ENCODE measurements around the gene ABL1. TPM values are rescaled to one million over a fixed set of nuclear protein-coding genes. Genes with fewer than 3 reads are reported as not detected.
A peak's percentile ranks its signal among the peaks of the same experiment; 100 is the strongest.
"Not testable (repeated sequence)": the region's sequence is repeated elsewhere in the genome, so short reads cannot be mapped to it uniquely, and the experiment has no call there.

The ABL1 gene
- polyA plus RNA-seq, 1 of the 3 experiments (the other 2 are of a cell fraction) = 24.6 TPM

DNA sequence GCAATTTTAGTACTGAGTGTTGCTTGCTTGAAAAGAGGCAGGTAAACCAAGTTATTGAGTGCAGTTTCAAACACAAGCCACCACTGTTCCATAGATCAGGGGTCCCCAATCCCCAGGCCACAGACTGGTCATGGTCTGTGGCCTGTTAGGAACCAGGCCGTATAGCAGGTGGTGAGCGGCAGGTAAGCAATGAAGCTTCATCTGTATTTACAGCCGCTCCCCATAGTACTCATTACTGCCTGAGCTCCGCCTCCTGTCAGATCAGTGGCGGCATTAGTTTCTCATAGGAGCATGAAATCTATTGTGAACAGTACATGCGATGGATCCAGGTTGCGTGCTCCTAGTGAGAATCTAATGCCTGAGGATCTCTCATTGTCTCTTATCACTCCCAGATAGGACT is 41.5 kb upstream of the ABL1 start:
- CTCF ChIA-PET = no interaction called here

DNA sequence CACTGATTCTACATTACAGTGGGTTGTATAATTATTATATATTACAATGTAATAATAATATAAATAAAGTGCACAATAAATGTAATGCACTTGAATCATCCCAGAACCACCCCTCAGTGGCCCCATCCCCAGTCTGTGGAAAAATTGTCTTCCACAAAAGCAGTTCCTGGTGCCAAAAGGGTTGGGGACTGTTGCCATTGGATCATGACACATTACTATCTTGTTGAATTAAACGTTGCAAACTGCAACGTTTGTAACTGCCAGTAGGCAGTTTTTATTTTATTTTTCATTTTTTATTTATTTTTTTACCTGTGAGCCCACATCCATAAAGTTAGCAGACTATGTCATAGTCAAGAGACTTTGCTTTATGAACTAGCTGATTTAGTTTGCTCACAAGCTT is 41.0 kb upstream of the ABL1 start:
- H4K20me1 ChIP-seq (ENCODE audit: insufficient read depth); POLR2A ChIA-PET; H3K9me2 ChIP-seq; H3K36me3 ChIP-seq (replicated peaks in 1 of 2; ENCODE audit: control insufficient read depth in 1 of 2, insufficient read depth in 2 of 2, low read length in 1 of 2); H3K4me3 ChIP-seq (ENCODE audit: low read depth in 2 of 2, low read length in 1 of 2); DNase-seq; H3K9ac ChIP-seq; CTCF ChIA-PET; H3K9me3 ChIP-seq; H3K4me1 ChIP-seq (ENCODE audit: control insufficient read depth in 1 of 2, insufficient read depth in 2 of 2, low read depth in 1 of 2, low read length in 1 of 2); H3K4me2 ChIP-seq; H3K27me3 ChIP-seq (ENCODE audit: insufficient read depth); H2AFZ ChIP-seq (ENCODE audit: low read depth); H3F3A ChIP-seq (replicated peaks; ENCODE audit: insufficient read depth): not testable (repeated sequence)
- Histone ChIP-seq H3K79me2 (ENCODE audit: insufficient read depth) (peaks cover 47% of the 10 kb centered on the region), H3K27ac (ENCODE audit: low read depth in 2 of 2, low read length in 1 of 2) (peak overlapping the region in 1 of 2 experiments; percentile 80; a peak in 2 of 4 replicates)
- WGBS (ENCODE audit: low lambda C conversion rate) = 27% methylated on average over 2 of the region's 2 CpGs

More for the DNA sequence above, 41.5 kb upstream of the ABL1 start:
- WGBS (ENCODE audit: low lambda C conversion rate) = 100% methylated on average over 7 of the region's 7 CpGs
- POLR2A ChIA-PET = no interaction called here
- Histone ChIP-seq H2AFZ (ENCODE audit: low read depth) (no peak overlapping the region), H3F3A (replicated peaks; ENCODE audit: insufficient read depth) (peaks cover 7% of the 10 kb centered on the region), H3K4me1 (ENCODE audit: control insufficient read depth in 1 of 2, insufficient read depth in 2 of 2, low read depth in 1 of 2, low read length in 1 of 2) (peaks cover 4 to 10% of the 10 kb centered on the region in 2 experiments; a peak in 3 of 4 replicates), H3K27me3 (ENCODE audit: insufficient read depth) (no peaks in the 10 kb centered on the region), H4K20me1 (ENCODE audit: insufficient read depth) (no peaks in the 10 kb centered on the region), H3K9me2 (no peaks in the 10 kb centered on the region), H3K9ac (no peak overlapping the region), H3K9me3 (no peaks in the 10 kb centered on the region), H3K36me3 (replicated peaks in 1 of 2; ENCODE audit: control insufficient read depth in 1 of 2, insufficient read depth in 2 of 2, low read length in 1 of 2) (peaks cover 0 to 8% of the 10 kb centered on the region in 2 experiments), H3K27ac (ENCODE audit: low read depth in 2 of 2, low read length in 1 of 2) (peak overlapping the region in 1 of 2 experiments; percentile 80; a peak in 1 of 4 replicates), H3K4me2 (no peak overlapping the region), H3K79me2 (ENCODE audit: insufficient read depth) (peaks cover 49% of the 10 kb centered on the region), H3K4me3 (ENCODE audit: low read depth in 2 of 2, low read length in 1 of 2) (no peak overlapping the region)
- DNase-seq = no peak
- TF ChIP-seq NRF1 (IDR thresholded peaks at IDR 0.05; ENCODE audit: low read depth, low read length) (no peak), MEF2A (IDR thresholded peaks at IDR 0.05; ENCODE audit: borderline replicate concordance, low read depth) (no peak)
- TF ChIP-seq, protein P1, sequence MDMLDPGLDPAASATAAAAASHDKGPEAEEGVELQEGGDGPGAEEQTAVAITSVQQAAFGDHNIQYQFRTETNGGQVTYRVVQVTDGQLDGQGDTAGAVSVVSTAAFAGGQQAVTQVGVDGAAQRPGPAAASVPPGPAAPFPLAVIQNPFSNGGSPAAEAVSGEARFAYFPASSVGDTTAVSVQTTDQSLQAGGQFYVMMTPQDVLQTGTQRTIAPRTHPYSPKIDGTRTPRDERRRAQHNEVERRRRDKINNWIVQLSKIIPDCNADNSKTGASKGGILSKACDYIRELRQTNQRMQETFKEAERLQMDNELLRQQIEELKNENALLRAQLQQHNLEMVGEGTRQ (IDR thresholded peaks at IDR 0.05; ENCODE audit: borderline replicate concordance, low read depth, low read length) = no peak

DNA sequence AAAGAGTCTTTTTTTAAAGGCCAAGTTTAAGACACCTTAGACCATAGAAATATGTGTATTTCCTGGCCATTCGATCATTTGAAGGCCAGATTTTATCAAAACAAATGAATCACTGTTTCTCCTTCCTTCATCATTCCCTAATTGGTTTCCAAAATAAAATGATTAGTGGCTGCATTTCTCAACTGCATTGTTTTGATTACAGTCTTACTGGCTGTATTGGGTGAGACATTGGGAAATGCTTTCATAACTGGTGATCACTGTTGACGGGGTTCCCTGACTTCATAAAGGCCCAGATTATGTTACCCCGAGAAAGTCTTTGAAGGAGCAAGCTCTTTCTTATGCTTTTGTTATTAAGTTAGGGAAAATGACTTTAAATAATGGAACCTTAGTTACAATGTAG is 40.6 kb upstream of the ABL1 start:
- Histone ChIP-seq H3K4me2 (peak overlapping the region; percentile 12; the same call in 1 of the 2 replicates), H3K79me2 (ENCODE audit: insufficient read depth) (peaks cover 47% of the 10 kb centered on the region), H3K27ac (ENCODE audit: low read depth in 2 of 2, low read length in 1 of 2) (peak overlapping the region; percentile 24 to 80)
- H3K36me3 ChIP-seq (replicated peaks in 1 of 2; ENCODE audit: control insufficient read depth in 1 of 2, insufficient read depth in 2 of 2, low read length in 1 of 2); DNase-seq; CTCF ChIA-PET; H3K27me3 ChIP-seq (ENCODE audit: insufficient read depth); H2AFZ ChIP-seq (ENCODE audit: low read depth); H3K9ac ChIP-seq; H3K4me3 ChIP-seq (ENCODE audit: low read depth in 2 of 2, low read length in 1 of 2); POLR2A ChIA-PET; H3K9me3 ChIP-seq; H3K9me2 ChIP-seq; H4K20me1 ChIP-seq (ENCODE audit: insufficient read depth); H3F3A ChIP-seq (replicated peaks; ENCODE audit: insufficient read depth); H3K4me1 ChIP-seq (ENCODE audit: control insufficient read depth in 1 of 2, insufficient read depth in 2 of 2, low read depth in 1 of 2, low read length in 1 of 2): not testable (repeated sequence)
- WGBS (ENCODE audit: low lambda C conversion rate) = 57% methylated on average over 3 of the region's 3 CpGs

DNA sequence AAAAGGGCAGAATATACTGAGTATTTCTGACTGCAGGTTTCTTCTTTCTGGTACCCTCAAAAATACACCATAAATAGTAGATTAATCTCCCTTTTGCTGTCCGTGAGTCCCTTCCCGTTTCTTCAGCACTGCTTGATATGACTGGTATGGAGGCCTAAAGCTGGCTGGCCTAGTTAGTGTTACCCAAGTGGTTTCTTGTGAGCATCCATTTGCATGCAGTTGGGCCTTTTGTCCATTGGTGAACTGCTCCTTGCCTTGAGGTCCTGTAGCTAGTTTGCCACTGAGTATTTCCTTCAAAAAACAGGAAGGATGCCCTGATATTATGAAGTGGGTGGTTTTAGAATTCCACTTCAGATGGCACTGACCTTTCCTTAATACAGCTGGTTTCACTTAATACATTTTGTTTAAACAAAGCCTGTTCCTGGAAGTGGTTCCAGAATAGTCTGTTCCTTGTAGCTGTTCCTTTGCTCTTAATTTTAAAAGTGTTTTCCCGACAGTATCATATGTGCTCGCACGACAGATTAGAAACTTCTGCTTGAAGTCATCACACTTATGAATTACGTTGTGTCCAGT is 40.0 kb upstream of the ABL1 start:
- Histone ChIP-seq H4K20me1 (ENCODE audit: insufficient read depth) (no peaks in the 10 kb centered on the region), H3K4me2 (peak overlapping the region; percentile 12; the same call in 1 of the 2 replicates), H3K9me2 (no peaks in the 10 kb centered on the region), H3K9me3 (no peaks in the 10 kb centered on the region), H3F3A (replicated peaks; ENCODE audit: insufficient read depth) (peaks cover 7% of the 10 kb centered on the region), H2AFZ (ENCODE audit: low read depth) (no peak overlapping the region), H3K4me3 (ENCODE audit: low read depth in 2 of 2, low read length in 1 of 2) (no peak overlapping the region), H3K9ac (no peak overlapping the region), H3K27ac (ENCODE audit: low read depth in 2 of 2, low read length in 1 of 2) (peak overlapping the region; percentile 24 to 80), H3K36me3 (replicated peaks in 1 of 2; ENCODE audit: control insufficient read depth in 1 of 2, insufficient read depth in 2 of 2, low read length in 1 of 2) (no peaks in the 10 kb centered on the region), H3K4me1 (ENCODE audit: control insufficient read depth in 1 of 2, insufficient read depth in 2 of 2, low read depth in 1 of 2, low read length in 1 of 2) (peaks cover 4 to 10% of the 10 kb centered on the region in 2 experiments; a peak in 3 of 4 replicates), H3K79me2 (ENCODE audit: insufficient read depth) (peaks cover 48% of the 10 kb centered on the region), H3K27me3 (ENCODE audit: insufficient read depth) (no peaks in the 10 kb centered on the region)
- ChIA-PET POLR2A (no interaction called here), CTCF (interaction anchor here (1.1 to 1.5 kb wide), 2 partner anchors 22 to 72 kb away, joined by 4 read pairs; no protein-coding TSS in a partner anchor)
- 84% methylated on average over 6 of the region's 6 CpGs for WGBS (ENCODE audit: low lambda C conversion rate)
- TF ChIP-seq TCF12 (IDR thresholded peaks at IDR 0.05) (peak; percentile 76), ELF1 (IDR thresholded peaks at IDR 0.05) (no peak)
- no peak for DNase-seq

DNA sequence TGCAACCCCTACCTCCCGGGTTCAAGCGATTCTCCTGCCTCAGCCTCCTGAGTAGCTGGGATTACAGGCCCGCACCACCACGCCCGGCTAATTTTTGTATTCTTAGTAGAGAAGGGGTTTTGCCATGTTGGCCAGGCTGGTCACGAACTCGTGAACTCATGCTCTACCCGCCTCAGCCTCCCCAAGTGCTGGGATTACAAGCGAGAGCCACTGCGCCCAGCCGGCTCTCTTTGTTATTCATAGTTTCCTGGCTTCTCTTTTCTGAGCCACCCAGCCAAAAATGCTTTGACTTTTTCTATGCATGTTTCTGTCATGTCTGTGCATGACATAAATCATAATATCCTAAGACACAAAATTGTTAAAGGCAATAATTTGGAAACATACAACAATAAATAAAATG is 31.9 kb upstream of the ABL1 start:
- peaks cover 40% of the 10 kb centered on the region for H3K79me2 ChIP-seq (ENCODE audit: insufficient read depth)
- H3K4me2 ChIP-seq; H3K36me3 ChIP-seq (replicated peaks in 1 of 2; ENCODE audit: control insufficient read depth in 1 of 2, insufficient read depth in 2 of 2, low read length in 1 of 2); H3F3A ChIP-seq (replicated peaks; ENCODE audit: insufficient read depth); H3K27ac ChIP-seq (ENCODE audit: low read depth in 2 of 2, low read length in 1 of 2); DNase-seq; H3K4me3 ChIP-seq (ENCODE audit: low read depth in 2 of 2, low read length in 1 of 2); H3K9me2 ChIP-seq; H3K9me3 ChIP-seq; H4K20me1 ChIP-seq (ENCODE audit: insufficient read depth); POLR2A ChIA-PET; H3K4me1 ChIP-seq (ENCODE audit: control insufficient read depth in 1 of 2, insufficient read depth in 2 of 2, low read depth in 1 of 2, low read length in 1 of 2); H3K9ac ChIP-seq; H3K27me3 ChIP-seq (ENCODE audit: insufficient read depth); H2AFZ ChIP-seq (ENCODE audit: low read depth): not testable (repeated sequence)
- CTCF ChIA-PET = interaction anchor here (1.1 kb wide), 1 partner anchor 34 kb away, joined by 3 read pairs; no protein-coding TSS in a partner anchor
- WGBS (ENCODE audit: low lambda C conversion rate) = 95% methylated on average over 11 of the region's 11 CpGs

Data from SK-N-SH (cell line).